ENCODE measurements around the gene ZRANB3.
"Not testable (repeated sequence)": the region's sequence is repeated elsewhere in the genome, so short reads cannot be mapped to it uniquely, and the experiment has no call there.

ZRANB3 gene

DNA sequence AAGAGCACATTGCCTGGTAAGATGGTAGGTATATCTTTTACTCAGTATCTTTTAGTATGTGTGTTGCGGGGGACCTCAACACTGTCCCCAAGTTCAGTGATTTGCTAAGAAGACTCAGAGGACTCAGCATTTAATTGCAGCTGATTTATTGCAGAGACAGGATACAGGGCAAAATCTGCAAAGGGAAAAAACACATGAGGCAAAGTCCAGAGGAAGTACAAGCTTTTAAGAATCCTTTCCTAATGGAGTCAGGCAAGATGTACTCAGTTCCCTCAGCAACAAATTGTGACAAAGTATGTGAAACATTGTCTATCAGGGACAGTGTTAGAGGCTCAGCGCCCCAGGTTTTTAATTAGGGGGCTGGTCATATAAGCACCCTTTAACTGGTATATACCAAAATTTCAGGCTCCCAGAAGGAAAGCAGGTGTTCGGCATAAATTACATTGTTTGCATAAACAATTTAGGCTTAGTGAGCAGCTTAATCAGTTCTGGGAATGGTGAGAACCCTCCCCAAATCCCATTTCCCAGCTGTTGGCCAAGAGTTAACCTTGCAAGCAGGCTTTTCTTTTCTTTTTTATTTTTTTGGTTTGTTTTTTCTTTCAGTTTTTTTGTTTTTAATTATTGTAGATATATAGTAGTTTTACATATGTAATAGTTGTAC is 437.2 kb downstream of the ZRANB3 start:
- in situ Hi-C loops (cut with HindIII; ENCODE audit: low sequenced_read_pairs), result no loop called here

- in situ Hi-C loops (cut with HindIII; ENCODE audit: low sequenced_read_pairs), result no loop called here
Observed at GRCh38 chr2:135093193-135093592, 437.8 kb downstream of the ZRANB3 start.

GRCh38 chr2:135091681-135092080 is 439.3 kb downstream of the ZRANB3 start:
- in situ Hi-C loops (cut with HindIII; ENCODE audit: low sequenced_read_pairs), result no loop called here

GRCh38 chr2:135089597-135089996 is 441.4 kb downstream of the ZRANB3 start:
- in situ Hi-C loops (cut with HindIII; ENCODE audit: low sequenced_read_pairs), result not testable (repeated sequence)
